ENCODE measurements around the gene DOC2B. TPM values are rescaled to one million over a fixed set of nuclear protein-coding genes. Genes with fewer than 3 reads are reported as not detected.
"Not testable (repeated sequence)": the region's sequence is repeated elsewhere in the genome, so short reads cannot be mapped to it uniquely, and the experiment has no call there.

The DOC2B gene
- total RNA-seq, 1 experiment from 2014 or later = not detected

GRCh38 chr17:139401-140205 is 41.8 kb downstream of the DOC2B start:
- not testable (repeated sequence) for H3K9me3 ChIP-seq (replicated peaks); H3K4me3 ChIP-seq; H3K4me1 ChIP-seq; DNase-seq; H3K36me3 ChIP-seq; H3K27me3 ChIP-seq; H3K27ac ChIP-seq

GRCh38 chr17:137166-137807 is 44.2 kb downstream of the DOC2B start, which contains the start of gene SCGB1C2:
Gene SCGB1C2, plus strand, starts transcription at chr17:137569. Its CDS starts 22 bp downstream, at chr17:137591.
- not testable (repeated sequence) for H3K27ac ChIP-seq, DNase-seq, H3K4me3 ChIP-seq

GRCh38 chr17:136531-136930 is 44.9 kb downstream of the DOC2B start:
- H3K4me3 ChIP-seq = not testable (repeated sequence)

More at GRCh38 chr17:137166-137807, 44.2 kb downstream of the DOC2B start, which contains the start of gene SCGB1C2:
- H3K27me3 ChIP-seq; H3K9me3 ChIP-seq (replicated peaks); H3K4me1 ChIP-seq; H3K36me3 ChIP-seq: not testable (repeated sequence)

DNA sequence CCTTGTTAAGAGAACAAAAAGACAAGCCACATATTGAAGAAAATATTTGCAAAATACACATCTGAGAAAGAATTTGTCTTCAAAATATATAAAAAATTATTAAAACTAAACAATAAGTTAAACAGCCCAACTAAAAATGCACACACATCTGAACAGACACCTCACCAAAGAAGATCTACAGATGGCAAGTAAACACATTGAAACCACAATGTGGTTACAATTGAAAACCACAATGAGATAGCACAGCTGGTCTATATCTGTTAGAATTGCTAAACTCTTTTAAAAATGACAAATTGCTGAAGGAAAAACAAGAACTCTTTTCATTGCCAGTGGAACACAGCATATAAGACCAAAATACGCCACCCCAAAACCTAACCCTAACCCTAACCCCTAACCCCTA is 45.6 kb downstream of the DOC2B start:
- not testable (repeated sequence) for H3K4me1 ChIP-seq, H3K4me3 ChIP-seq, H3K27me3 ChIP-seq

More at GRCh38 chr17:136531-136930, 44.9 kb downstream of the DOC2B start:
- not testable (repeated sequence) for H3K9me3 ChIP-seq (replicated peaks); H3K27me3 ChIP-seq; H3K4me1 ChIP-seq; H3K27ac ChIP-seq; H3K36me3 ChIP-seq
- DNase-seq = peak in 1 of 2 experiments; percentile 69

DNA sequence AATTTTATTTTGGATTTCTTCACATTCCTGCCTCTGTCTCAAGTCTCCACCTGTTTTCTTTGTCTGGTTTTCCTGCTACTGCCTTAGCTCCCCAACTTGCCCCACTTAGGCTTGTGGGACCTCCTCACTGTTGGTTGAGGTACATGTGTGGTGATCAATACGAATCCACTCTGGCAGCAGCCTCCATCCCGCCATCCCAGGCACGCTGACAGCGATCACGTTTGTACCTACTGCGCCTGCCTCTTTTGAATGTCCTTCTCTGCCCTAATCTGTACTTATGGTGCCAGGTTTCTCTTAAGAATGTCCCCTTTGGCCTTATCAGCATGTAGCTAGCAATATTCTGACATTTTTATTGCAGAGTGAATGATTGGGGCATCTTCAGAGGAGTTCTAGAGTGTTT is 46.4 kb downstream of the DOC2B start:
- not testable (repeated sequence) for H3K27me3 ChIP-seq, DNase-seq

More for the DNA sequence above, 45.6 kb downstream of the DOC2B start:
- H3K36me3 ChIP-seq; H3K9me3 ChIP-seq (replicated peaks); H3K27ac ChIP-seq; DNase-seq: not testable (repeated sequence)

DNA sequence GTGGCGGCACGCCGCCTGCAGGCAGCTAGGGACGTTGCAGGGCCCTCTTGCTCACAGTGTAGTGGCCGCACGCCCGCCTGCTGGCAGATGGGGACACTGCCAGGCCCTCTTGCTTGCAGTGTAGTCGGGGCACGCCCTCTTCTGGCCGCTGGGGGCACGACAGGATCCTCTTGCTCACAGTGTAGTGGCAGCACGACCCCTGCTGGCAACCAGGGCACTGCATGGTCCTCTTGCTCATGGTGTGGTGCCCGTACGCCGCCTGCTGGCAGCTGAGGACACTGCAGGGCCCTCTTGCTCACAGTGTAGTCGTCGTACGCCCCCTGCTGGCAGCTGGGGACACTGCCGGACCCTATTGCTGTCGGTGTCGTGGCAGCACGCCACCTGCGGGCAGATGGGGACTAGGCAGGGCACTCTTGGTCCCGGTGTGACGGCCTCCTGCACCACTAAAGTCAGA is 47.1 kb downstream of the DOC2B start:
- H3K36me3 ChIP-seq; H3K9me3 ChIP-seq (replicated peaks); H3K4me3 ChIP-seq; DNase-seq; H3K4me1 ChIP-seq; H3K27ac ChIP-seq; H3K27me3 ChIP-seq: not testable (repeated sequence)

More for the DNA sequence above, 46.4 kb downstream of the DOC2B start:
- not testable (repeated sequence) for H3K36me3 ChIP-seq; H3K4me3 ChIP-seq; H3K9me3 ChIP-seq (replicated peaks); H3K4me1 ChIP-seq; H3K27ac ChIP-seq

- not testable (repeated sequence) for H3K36me3 ChIP-seq; DNase-seq; H3K9me3 ChIP-seq (replicated peaks); H3K27me3 ChIP-seq; H3K4me3 ChIP-seq; H3K27ac ChIP-seq; H3K4me1 ChIP-seq
These were observed 47.5 kb downstream of the DOC2B start for GRCh38 chr17:133932-134331.

- not testable (repeated sequence) for H3K27me3 ChIP-seq; H3K36me3 ChIP-seq; H3K4me3 ChIP-seq; DNase-seq; H3K9me3 ChIP-seq (replicated peaks); H3K27ac ChIP-seq; H3K4me1 ChIP-seq
These were observed 63.0 kb downstream of the DOC2B start for GRCh38 chr17:118339-118917.

DNA sequence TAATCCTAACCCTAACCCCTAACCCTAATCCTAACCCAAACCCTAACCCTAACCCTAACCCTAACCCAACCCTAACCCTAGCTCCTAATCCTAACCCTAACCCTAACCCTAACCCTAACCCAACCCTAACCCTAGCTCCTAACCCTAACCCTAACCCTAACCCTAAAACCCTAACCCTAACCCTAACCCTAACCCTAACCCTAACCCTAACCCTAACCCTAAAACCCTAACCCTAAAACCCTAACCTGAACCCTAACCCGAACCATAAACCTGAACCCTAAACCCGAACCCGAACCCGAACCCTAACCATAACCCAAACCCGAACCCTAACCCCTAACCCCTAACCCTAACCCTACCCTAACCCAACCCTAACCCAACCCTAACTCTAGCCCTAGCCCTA is 68.3 kb downstream of the DOC2B start:
- not testable (repeated sequence) for H3K4me3 ChIP-seq; H3K9me3 ChIP-seq (replicated peaks)

More for the DNA sequence above, 68.3 kb downstream of the DOC2B start:
- not testable (repeated sequence) for H3K27ac ChIP-seq, H3K27me3 ChIP-seq, DNase-seq, H3K4me1 ChIP-seq, H3K36me3 ChIP-seq

Other genes with a start within 250 kb of the DOC2B start
- not detected in 2 replicates for gene SCGB1C2, start 44.1 kb downstream of the DOC2B start, total RNA-seq (2014; rRNA removed; shearing (Covaris generic))
- gene RPH3AL, start 171.2 kb upstream of the DOC2B start, total RNA-seq (2014; rRNA removed; shearing (Covaris generic)) = 2.6 and 3.0 TPM in 2 replicates

Data from SJCRH30 (cell line).